ENCODE data around the gene RBMS3.

RBMS3 gene

DNA sequence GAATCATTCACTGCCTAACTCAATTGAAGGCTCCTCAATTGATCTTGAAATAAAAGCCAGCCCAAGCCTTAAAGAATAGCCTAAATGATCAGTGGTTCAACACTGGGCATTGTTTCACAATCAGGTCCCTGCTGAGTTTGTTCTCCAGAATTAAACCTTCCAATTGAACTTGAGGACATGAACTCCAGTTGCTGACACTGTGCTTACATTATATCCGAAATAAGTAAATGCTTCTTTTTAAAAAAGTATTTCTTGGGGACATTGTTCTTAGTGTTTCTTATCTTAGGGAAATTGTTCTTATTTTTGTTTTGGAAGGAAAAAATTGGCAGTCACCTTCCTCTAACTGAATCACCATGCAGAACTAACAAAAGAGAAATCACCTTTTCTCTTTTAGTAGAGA is 450.2 kb downstream of the RBMS3 start:
- DNase-seq (ENCODE audit: low read depth) = no peak

DNA sequence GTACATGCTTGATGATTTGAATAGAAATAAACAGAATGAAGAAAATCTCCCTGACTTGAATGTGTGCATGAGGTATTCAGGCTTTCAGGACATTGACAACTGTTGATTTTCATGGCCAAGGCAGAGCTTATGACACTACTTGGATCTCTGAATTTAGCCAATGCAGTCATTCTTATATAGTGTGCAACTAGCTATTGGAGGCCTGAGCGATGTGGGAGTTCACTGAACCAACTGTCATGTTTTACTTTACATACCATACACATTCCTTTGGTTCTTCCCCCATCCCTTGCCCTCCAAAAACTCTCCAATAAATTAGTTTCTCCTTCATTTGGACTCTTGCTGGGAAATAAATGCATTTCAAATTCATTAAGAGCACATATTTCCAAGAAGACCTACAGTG is 460.4 kb downstream of the RBMS3 start:
- DNase-seq (ENCODE audit: low read depth) = no peak

DNA sequence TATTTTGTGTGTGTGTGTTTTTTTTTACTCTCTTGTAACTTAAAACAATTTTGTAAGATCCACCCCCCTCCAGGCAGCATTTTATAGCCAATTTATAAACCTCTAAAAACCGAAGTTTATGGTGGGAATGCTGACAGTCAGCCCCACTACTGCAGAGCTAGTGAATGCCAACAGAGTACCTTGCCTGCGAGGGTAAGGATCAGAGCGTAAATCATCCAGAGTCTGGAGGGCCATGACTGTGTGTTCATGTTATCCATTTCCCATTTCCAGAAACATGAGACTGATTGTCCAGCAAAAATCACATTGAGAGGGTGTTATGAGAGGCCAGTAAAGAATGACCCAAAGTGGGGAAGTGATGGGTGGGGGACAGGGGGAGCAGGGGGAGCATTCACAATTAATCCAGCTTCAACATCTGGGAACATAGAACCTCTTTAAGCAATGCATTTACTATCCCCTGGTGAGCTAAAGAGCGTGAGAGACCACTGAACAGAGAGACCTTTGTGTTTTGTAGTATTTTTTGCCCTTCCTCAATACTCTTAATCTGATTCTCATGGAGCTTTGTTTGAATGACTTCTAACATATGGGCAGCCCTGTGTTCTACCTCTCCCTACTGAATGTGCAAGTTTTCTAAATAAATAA is 464.5 kb downstream of the RBMS3 start:
- no peak for DNase-seq (ENCODE audit: low read depth)

DNA sequence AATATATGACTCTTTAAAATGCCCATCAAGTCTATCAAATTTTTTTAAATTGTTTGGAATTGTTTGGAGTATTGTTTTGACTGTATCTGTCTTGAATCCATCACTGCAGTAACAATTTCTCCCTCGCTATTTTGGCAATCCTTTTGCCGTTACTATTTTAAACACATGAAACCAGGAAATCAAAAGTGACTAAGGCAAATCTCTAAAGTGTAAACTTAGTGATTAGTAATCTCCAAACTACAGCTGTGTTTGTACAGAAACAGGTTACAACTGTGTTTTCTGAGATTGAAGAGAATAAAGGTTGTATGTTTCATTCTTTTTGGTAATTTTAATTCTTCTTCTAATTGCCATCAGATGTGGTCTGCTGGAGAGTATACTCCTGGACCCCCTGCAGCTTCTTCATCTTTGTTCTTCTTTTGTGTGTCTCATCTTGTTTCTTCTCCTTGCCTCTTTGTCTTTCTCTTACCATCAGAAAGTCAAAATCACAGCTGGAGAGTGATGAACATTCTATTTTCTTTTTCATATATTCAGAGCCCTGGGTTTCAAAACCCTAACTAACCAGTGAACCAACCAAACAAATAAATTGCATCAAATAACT is 465.4 kb downstream of the RBMS3 start:
- DNase-seq (ENCODE audit: low read depth) = no peak

DNA sequence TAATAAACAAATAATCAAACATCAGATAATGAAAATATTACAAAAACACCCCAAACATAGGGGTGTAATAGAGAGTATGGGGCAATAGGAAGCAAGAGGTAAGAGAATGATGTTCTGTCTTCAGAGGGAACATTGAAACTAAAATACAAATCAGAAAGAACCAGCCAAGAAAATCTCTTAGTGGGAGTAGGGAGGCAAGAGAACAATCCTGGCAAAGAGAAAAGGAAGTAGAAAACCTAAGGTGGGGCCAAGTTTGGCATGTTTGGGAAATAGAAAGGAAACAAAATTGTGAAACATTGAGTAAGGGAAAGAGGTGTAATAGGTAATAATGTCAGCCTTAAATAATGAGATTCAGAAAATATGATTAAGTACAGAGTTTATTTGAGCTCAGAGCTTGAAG is 467.1 kb downstream of the RBMS3 start:
- no peak for DNase-seq (ENCODE audit: low read depth)

DNA sequence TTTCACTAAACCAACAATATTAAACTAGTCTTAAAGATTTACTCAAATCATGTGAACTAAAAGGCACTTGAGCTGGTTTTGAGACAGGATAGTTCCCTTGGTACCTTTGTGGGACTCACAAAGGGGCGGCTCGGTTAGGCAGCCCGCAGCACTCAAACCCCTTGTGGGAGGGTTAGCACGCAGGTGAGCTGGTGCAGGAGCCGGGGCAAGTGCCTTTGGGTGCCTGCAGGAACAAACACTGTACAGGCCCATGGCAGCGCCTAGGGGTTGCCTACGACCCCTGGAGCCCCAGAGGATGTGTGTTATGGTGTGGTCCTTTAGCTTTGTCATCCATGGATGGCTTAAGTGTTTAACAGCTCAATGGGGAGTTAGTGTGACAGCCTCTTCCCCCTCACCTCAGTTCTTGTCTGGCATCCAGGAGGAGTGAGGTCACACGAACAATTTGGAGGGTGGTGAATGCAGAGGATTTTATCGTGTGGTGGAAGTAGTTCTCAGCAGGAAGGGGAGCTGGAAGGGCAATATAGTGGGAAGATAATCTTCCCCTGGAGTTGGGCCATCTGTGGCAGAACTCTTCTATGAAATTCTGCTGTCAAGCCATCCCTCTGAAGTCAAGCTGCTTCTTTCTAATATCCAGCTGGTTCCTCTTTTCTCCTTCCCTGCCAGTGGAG is 470.9 kb downstream of the RBMS3 start:
- no peak for DNase-seq (ENCODE audit: low read depth)

DNA sequence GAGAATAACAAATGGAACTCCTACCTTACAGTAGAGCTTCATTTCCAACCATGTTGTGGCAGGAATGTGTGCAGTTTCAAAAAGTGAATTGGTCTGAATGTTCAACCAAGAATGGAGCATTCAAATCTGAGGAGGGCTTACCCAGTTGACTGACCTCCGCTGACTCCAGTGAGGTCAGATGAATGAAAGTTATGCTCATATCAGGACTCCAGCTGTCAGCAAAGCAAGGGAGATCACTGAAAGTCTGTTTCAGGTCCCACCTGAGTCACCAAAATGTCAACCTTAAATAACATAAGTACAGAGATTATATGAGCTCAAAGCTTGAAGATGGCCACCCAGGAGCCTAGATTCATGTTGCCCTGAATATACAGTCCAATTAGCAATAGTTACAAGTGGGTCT is 473.5 kb downstream of the RBMS3 start:
- DNase-seq (ENCODE audit: low read depth) = no peak

DNA sequence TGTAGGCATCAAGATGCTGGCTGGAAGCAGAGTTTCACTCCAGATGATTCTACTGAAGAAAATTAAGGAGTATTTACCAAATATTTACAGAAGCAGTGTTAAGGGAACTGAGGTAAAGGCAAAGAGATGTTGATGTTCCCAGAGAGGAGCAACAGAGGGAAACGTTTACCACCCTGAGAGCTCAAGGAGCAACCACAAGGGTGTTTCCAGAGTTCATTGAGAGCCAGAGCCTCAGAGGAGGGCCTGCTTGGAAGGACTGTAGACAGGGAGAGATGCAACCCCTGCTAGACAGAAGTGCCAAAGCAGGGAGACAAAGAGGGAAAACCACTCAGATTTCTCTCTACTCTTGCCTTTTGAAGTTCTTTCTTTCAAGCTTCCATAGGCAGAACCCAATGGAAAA is 474.5 kb downstream of the RBMS3 start:
- DNase-seq (ENCODE audit: low read depth) = no peak

DNA sequence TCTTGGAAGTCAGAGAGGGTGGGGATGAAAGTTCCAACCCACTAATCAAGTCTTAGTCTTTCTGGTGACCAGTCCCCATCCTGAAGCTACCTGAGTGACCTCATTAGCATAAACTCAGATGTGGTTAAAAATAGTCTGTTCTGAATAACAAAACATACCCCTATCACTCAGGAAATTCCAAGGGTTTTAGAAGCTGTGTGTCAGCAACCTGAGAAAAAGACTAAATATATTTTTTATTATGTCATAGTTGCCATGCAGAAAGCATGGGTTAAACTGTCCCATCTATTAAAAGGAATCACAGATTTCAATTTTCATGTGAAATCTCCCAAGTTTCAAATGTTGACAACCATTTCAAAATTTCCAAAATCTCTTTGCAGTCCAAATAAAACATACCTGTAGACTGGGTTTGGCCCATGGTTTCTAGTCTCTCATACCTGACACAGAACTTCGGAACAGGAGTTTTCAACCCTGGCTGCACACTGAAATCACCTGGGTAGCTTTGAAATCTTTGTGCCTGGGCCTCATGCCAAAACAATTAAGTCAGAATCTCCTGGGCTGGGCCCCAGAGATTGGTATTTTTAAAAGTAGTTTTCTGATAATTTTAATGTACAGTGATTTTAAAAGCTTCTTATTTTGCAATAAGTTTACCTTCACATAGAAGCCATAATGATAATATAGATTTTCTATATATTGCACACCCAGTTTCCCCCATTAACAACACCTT is 476.3 kb downstream of the RBMS3 start:
- peak; percentile 63 for DNase-seq (ENCODE audit: low read depth)

DNA sequence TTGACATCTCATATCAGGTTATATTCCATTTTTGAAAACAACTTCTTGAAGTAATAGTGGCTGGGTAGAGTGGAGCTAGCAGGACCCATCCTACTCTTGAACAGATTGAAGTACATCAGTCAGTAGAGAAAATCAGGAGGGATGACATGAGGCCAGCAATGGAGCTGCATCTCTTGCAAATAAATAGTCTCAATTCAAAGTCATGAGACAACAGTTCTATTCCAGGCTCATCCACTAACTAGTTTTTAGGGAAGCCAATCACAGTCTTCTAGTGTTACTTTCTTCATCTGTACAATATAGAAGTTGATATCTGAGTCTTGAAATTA is 477.2 kb downstream of the RBMS3 start:
- no peak for DNase-seq (ENCODE audit: low read depth)

DNA sequence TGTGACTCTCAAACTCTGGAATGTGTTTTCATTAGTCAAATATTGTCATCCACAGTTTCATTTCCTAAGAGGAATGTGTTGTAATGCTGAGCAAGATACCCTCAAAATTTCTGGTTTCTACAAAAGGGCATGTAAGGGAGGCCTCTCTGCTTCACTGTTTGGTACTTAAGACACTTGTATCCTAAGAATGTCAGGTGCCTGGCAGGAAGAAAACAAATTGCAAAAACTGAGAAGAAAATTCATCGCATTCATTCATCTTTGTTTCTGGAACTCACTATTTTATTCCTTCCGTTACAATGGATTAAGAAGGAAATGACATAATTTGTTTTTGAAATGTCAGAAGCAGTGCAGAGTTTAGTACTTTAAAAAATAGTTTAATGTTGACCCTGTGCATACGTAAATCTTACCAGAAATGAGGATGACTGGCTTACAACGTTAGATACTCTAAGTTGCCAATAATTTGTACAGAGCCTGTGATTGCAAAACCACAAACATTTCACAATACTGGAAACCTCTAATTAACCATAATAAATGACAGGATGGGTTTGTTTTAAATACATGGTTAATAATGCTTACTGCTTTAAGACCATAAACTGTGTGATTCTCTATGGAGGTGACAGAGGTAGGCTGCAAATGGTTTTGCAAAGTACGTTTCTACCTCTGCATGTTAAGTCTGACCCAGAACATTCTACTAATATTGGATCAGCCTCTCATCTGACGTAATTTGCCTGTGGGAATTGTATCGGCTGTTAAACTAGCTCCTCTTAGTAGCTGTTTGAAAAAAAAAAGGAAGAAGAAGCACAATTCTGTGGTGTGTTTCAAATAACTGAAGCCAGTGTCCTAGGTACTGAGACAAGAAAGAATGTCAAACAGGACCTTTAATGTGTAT is 477.8 kb downstream of the RBMS3 start:
- peak; percentile 94 for DNase-seq (ENCODE audit: low read depth)

DNA sequence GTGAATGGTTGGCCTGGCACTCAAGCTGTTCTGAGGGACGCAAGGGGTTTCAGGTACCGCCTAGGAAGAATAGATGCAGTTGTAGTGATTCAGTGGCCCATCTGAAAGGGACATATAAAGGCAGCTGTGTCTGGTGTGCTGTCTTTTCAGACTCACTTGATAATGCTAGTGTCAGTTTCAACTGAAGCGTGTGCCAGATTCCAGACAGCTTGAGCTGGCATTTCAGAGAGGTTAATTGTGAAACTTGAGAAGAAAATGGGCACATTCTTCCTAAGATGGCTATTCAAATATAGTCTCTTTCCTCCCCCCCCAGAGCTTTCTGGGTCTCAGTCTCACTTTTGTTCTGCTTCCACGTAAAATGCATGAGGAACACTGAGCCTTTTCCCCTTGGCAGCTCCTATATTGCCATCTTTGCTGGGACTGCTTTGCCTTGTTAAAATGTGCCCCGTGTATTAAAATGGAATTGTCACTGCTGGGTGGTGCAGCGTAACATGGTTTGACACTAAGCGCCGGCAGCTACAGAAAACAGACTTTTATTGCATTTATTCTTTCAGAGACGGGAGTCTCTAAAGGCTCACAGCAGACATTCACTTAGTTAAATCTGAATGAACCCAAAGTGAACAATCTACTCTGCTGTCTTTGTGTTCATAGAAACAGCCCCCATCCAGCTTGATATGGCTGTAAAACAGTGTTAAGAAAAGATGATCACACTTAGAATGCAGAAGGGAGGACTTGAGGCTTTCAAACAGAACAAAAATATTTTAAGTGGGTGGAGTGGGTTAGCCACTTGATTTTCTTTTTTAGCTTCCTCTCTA is 478.7 kb downstream of the RBMS3 start:
- DNase-seq (ENCODE audit: low read depth) = peak; percentile 67

DNA sequence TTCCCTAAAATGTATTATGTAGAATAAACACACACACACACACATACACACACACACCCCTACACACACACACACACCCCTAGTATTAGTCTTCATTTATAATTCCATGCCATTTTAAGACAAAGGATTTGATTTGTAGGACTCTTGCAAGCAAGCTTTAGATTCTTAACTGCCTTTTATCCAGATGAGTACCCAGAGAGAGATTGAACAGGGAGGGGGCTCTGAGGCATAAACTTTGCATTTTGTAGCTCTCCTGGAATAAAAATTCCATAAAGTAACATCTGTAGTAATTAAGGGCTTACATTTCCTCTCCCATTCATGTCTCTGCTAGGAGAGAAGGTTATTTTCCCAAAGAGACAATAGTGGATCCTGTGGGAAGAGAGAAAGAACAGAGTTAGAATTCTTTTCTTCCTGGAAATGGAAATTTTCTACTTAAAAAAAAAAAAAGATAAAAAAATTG is 479.4 kb downstream of the RBMS3 start:
- no peak for DNase-seq (ENCODE audit: low read depth)

DNA sequence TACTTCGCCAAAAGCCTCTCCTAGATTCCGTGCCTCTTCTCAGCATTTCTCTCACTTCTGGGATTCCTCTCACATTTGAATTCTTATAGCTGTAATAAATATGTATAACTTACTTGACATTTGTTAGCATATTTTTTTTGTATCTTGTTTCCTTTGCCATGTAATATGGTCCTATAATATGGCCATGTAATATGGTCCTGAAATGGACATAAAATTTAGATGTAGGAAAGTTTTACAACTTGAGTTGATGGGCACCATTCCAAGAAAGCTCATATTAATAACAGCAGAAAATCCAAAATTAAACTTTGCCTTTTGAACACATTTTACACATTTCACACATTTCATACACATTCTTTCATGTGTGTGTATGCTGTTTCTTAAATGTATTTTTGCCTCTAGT is 480.6 kb downstream of the RBMS3 start:
- DNase-seq (ENCODE audit: low read depth) = no peak

DNA sequence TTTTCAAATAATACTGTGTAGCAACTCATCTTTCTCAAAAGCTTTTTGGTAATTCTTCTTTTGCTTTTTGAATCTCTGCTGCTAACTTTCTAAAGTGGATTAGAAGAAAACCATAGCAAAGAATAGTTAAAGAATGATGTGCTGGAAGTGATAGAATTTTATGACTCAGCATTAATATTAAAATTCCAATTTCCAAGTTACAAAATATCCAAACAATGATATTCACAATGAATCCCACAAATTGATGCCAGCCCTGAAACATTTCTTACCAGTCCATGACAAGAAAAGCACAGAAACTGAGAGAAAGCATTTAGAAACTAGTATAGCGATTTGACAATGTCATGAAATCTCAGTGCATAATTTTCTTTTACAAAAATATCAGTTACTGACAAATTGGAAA is 482.2 kb downstream of the RBMS3 start:
- DNase-seq (ENCODE audit: low read depth) = no peak

DNA sequence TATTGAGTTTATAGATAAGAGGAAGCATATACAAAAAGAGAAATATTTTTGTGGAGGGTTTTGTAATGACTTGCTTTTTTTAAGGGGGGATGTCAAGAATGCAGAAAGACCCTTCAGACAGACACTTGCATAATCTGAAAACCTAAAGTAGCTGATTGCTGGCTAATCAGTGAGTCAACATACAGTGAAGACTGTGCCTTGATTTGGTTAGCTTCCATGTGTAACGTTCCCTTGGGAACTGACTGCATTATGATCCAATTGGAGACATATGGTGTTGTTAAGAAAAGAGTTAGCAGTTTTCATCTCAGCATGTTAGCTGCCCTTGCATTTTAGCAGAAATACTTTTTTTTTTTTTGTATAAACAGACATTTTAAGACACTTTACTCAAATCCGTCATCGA is 483.2 kb downstream of the RBMS3 start:
- peak; percentile 56 for DNase-seq (ENCODE audit: low read depth)

DNA sequence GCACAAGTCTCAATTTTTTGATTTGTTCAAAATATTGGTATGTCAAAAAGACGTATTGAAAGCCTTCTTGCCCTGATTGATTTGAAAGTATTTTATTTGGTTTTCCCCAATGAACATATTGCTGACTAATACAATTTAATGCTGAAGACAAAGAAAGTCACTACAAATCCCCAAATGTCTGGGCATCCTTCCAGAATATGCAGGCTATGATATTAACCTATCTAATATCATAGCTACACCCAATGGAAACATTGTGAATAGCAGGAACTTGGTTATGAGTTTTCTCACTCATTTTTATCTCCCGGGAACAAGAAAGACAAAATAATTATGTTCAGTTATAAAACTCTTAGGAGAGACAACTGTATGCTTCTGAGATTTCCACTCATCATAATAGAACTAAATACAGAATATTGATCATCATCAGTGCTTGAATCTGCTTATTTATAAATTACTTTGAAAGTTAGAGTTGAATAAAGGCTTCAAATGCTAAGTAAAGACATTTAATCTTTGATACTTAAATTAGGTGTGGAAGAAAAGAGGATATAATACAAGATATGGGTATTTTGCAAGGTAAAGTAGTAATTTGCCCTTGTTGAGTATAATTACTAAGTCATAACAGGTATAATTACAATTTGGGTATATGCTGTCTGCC is 483.9 kb downstream of the RBMS3 start:
- DNase-seq (ENCODE audit: low read depth) = peak; percentile 81

DNA sequence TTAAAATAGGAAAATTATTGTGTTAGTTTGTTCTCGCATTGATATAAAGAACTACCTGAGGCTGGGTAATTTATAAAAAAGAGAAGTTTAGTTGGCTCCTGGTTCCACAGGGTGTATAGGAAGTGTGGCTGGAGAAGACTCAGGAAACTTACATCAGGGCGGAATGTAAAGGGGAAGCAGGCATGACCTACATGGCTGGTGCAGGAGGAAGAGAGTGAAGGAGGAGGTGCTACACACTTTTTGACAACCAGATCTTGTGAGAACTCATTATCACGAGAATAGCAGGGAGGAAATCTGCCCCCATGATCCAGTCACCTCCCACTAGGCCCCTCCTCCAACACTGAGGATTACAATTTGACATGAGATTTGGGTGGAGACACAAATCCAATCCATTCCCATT is 490.7 kb downstream of the RBMS3 start:
- no peak for DNase-seq (ENCODE audit: low read depth)

DNA sequence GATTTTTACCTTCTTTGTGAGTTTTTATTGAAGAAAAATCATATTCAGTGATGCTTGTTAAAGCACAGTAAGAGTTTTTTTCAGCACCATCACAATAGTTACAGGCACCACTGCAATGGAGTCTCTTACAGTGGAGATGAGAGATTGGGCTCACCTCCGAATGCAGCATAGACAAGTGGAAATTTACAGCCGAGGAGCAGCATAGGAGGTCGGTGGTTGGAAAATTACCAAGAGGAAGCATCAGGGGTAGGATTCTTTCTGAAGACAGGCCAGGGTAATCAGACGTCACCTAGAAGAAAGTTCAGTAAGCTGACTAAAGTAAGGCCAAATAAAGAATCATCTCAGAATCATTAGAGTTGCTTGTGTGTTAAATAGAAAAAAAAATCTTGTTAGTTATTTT is 491.6 kb downstream of the RBMS3 start:
- no peak for DNase-seq (ENCODE audit: low read depth)

DNA sequence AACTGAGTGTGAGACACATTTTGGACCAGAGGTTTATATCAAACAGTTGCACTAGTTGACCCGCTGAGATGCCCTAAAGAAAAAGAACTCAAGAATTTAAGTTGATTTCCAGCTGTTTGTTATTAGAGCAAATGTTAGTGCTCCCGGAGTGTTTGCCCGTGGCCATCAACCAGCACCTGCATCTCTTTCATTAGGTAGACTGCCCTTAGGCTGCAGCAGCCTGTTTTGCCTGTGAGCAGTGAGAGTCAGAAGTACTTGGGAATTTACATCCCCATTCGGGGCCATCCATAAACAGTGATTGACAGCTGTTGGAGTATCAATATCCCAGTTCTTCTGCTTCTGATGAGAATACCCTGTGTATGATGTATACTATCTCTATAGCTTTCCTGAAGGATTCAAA is 492.6 kb downstream of the RBMS3 start:
- DNase-seq (ENCODE audit: low read depth) = no peak

DNA sequence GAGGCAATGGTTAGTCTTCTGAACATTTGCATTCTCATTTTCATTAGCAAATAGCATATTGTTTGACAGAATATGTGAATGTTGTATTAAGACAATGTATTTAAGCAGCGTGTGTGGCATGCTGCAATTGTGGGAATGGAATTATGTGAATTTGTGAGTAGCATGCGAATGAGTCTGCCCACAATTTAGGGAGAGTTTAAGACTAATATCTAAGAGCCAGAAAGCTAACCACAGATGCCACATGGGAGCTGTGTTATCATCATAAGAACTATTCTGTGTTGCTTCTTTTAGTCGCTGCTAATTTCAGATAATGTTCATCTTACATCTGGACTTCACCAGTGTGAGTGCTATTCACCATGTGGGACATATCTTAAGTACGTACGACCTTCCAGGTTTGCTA is 494.5 kb downstream of the RBMS3 start:
- peak; percentile 78 for DNase-seq (ENCODE audit: low read depth)

Data from amniotic epithelial cell (primary cell).